ENCODE results near the gene LTO1. TPM values are rescaled to one million over a fixed set of nuclear protein-coding genes. Genes with fewer than 3 reads are reported as not detected.

LTO1 gene
- polyA plus RNA-seq, 1 experiment = 13.7 TPM

DNA sequence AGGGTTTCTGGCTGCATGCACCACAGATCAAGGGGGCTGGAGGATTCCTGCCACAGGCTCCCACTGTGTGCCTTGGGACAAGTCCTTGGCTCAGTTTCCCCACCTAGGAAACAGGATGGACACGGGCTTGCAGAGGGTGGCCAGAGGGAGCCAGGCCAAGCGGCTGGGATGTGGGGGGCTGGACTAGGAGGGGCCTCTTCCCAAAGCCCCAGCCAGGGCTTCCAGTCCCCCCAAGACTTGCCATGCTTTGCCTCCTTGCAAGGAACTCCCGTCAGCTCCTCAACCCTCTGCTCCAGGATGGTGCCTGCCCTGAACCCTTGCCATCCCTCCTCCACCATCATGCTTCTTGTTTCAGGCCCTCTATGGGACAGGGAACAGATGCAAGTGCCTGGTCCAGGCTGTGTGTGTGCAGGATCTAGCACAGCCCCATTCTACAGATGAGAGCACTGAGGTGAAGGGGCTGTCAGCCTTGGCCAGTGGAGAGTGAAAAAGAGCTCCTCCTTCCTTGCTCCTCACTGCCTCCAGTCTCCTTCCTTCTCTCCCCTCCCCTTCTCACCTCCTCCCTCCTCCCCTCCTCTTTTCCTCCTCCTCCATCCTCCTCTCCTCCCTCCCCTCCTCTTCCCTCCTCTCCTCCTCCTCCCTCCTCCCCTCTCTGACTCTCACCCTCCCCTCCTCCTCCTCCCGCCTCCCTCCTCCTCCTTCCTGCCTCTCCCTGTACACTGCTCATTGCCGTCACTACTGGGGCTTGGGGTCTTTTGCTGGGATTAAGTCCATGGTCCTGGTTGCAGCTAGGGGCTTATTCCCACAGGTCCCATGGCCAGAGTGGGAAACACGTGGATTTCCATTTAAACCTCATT is 42.0 kb upstream of the LTO1 start:
- TF ChIP-seq, protein P1, sequence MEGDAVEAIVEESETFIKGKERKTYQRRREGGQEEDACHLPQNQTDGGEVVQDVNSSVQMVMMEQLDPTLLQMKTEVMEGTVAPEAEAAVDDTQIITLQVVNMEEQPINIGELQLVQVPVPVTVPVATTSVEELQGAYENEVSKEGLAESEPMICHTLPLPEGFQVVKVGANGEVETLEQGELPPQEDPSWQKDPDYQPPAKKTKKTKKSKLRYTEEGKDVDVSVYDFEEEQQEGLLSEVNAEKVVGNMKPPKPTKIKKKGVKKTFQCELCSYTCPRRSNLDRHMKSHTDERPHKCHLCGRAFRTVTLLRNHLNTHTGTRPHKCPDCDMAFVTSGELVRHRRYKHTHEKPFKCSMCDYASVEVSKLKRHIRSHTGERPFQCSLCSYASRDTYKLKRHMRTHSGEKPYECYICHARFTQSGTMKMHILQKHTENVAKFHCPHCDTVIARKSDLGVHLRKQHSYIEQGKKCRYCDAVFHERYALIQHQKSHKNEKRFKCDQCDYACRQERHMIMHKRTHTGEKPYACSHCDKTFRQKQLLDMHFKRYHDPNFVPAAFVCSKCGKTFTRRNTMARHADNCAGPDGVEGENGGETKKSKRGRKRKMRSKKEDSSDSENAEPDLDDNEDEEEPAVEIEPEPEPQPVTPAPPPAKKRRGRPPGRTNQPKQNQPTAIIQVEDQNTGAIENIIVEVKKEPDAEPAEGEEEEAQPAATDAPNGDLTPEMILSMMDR (IDR thresholded peaks at IDR 0.05; ENCODE audit: insufficient read depth, low read depth, low read length) = no peak
- CTCF ChIA-PET = interaction anchor here (1.1 to 1.3 kb wide), 4 partner anchors 17 to 192 kb away, joined by 3 read pairs; no protein-coding TSS in a partner anchor
- peaks cover 39% of the 10 kb centered on the region for H3K27me3 ChIP-seq (ENCODE audit: control insufficient read depth, insufficient read depth, low read length)
- no peaks in the 10 kb centered on the region for H3K36me3 ChIP-seq (ENCODE audit: control insufficient read depth, insufficient read depth, low read length)
- POLR2A ChIA-PET = no interaction called here
- H3K4me3 ChIP-seq (ENCODE audit: low read depth, low read length) = no peak overlapping the region
- DNase-seq (ENCODE audit: low read depth) = no peak

DNA sequence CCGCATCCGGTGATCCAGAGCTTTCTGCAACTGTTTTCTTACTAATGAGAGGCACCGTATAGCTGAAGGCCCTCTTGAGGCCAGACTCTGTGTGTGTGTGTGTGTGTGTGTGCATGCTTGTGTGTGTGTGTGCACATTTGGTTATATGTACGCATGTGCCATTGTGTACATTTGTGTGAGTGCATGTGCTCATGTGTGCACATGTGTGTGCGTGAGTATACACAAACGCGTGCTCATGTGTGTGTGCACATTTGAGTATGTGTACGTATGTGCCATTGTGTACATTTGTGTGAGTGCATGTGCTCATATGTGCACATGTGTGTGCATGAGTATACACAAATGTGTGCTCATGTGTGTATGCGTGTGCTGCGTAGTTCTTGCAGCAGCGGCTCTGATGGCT is 40.9 kb upstream of the LTO1 start:
- TF ChIP-seq, protein P1 (IDR thresholded peaks at IDR 0.05; ENCODE audit: insufficient read depth, low read depth, low read length) = no peak
- no peaks in the 10 kb centered on the region for H3K36me3 ChIP-seq (ENCODE audit: control insufficient read depth, insufficient read depth, low read length)
- no peak overlapping the region for H3K4me3 ChIP-seq (ENCODE audit: low read depth, low read length)
- CTCF ChIA-PET = interaction anchor here (1.0 to 1.3 kb wide), 3 partner anchors 9 to 193 kb away, joined by 3 read pairs; no protein-coding TSS in a partner anchor
- no peak for DNase-seq (ENCODE audit: low read depth)
- peaks cover 32% of the 10 kb centered on the region for H3K27me3 ChIP-seq (ENCODE audit: control insufficient read depth, insufficient read depth, low read length)
- POLR2A ChIA-PET = no interaction called here

DNA sequence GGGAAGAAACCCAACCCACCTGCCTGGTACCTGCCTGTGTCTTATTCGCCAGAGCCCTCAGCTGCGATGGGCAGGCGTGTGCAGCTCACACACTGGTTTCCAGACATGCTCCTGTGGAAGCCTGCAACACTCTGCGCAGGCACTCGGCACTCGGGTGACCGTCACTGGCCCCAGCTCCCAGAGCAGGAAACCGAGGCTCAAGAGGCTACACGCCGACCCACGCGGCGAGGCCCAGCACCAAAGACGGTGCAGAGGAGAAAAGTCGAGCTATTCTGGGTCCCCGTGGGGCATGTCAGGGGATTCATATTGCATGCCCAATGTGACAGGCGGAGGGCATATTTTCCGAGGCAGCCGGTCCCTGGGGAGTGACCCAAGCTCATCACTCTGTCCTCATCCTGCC is 40.3 kb upstream of the LTO1 start:
- peaks cover 30% of the 10 kb centered on the region for H3K27me3 ChIP-seq (ENCODE audit: control insufficient read depth, insufficient read depth, low read length)
- no peaks in the 10 kb centered on the region for H3K36me3 ChIP-seq (ENCODE audit: control insufficient read depth, insufficient read depth, low read length)
- CTCF ChIA-PET = interaction anchor here (0.9 to 1.3 kb wide), 3 partner anchors 9 to 194 kb away, joined by 3 read pairs; partner anchors contain the start of gene FGF19
- no peak for DNase-seq (ENCODE audit: low read depth)
- H3K4me3 ChIP-seq (ENCODE audit: low read depth, low read length) = no peak overlapping the region
- POLR2A ChIA-PET = no interaction called here
- TF ChIP-seq, protein P1 (IDR thresholded peaks at IDR 0.05; ENCODE audit: insufficient read depth, low read depth, low read length) = no peak

DNA sequence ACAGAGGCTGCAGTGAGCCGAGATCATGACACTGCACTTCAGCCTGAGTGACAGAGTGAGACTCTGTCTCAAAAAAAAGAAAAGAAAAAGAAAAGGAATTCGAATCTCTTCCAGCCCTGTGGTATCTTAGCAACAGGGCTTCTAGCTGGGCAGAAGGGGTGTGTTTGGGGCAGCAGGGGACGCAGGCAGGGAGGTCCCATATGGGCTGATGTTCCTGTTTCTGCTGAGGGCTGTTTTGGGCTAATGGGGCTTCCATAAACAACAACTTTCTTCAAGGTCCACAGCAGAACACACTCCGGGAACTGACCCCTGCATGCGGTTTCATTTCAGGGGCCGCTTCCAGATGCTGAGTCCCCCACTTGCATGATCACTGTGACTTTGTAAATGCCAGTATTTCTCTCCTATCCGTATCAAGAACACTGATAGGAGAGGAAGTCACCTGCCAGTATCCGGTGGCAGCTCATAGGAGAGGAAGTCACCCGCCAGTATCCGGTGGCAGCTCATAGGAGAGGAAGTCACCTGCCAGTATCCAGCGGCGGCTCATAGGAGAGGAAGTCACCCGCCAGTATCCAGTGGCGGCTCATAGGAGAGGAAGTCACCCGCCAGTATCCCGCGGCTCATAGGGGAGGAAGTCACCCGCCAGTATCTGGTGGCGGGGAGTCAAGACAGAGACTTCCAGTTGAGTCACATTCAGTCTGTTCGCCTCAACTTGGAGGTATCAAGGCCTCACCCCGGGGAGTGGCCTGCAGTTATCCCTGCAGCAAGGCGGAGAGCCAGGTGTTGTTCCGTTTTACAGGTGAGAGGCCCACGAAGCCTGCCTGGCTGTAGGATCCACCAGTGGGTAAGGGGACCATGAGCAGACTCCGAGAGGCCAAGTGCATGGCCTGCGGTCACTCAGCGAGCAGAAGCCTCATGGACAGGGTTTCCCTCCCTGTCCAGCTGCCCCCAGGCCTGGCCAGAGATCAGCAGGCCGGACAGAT is 37.0 kb upstream of the LTO1 start:
- Histone ChIP-seq H3K36me3 (ENCODE audit: control insufficient read depth, insufficient read depth, low read length) (no peaks in the 10 kb centered on the region), H3K27me3 (ENCODE audit: control insufficient read depth, insufficient read depth, low read length) (peaks cover 16% of the 10 kb centered on the region), H3K4me3 (ENCODE audit: low read depth, low read length) (no peak overlapping the region)
- TF ChIP-seq, protein P1 (IDR thresholded peaks at IDR 0.05; ENCODE audit: insufficient read depth, low read depth, low read length) = no peak
- no peak for DNase-seq (ENCODE audit: low read depth)
- ChIA-PET POLR2A (no interaction called here), CTCF (interaction anchor here (0.6 to 0.9 kb wide), 4 partner anchors 93 to 1171 kb away, joined by 3 to 6 read pairs (median 3); no protein-coding TSS in a partner anchor)

Measured in BJ (cell line).